NCI-H1105 treated with DMSO at 0.1 percent for 48 hours (cell line): ENCODE data around the gene PCDHGC3.
"Not testable (repeated sequence)": the region's sequence is repeated elsewhere in the genome, so short reads cannot be mapped to it uniquely, and the experiment has no call there.

Source experiments
- DNase-seq: peaks from one replicate; lab custom pipeline; 2025; lab: John Stamatoyannopoulos, UW

PCDHGC3 gene

GRCh38 chr5:141475625-141476131 lies at the start of gene PCDHGC3:
TSS of gene PCDHGC3 (plus strand) at chr5:141475966. CDS start at chr5:141476117, 151 bp downstream.
- DNase-seq = peak; percentile 80

GRCh38 chr5:141427783-141428426 lies 47.9 kb upstream of the PCDHGC3 start:
- no peak for DNase-seq

- DNase-seq = no peak
These were observed 45.2 kb upstream of the PCDHGC3 start, which contains the start of gene PCDHGA12 for GRCh38 chr5:141430332-141431113. TSS of gene PCDHGA12 (plus strand) at chr5:141430507. CDS start at chr5:141430760, 253 bp downstream.

- no peak for DNase-seq
These were observed 44.5 kb upstream of the PCDHGC3 start for GRCh38 chr5:141431286-141431685.

- not testable (repeated sequence) for DNase-seq
These were observed 43.5 kb upstream of the PCDHGC3 start for GRCh38 chr5:141432308-141432707.

GRCh38 chr5:141432726-141433125 lies 43.0 kb upstream of the PCDHGC3 start:
- not testable (repeated sequence) for DNase-seq

GRCh38 chr5:141434006-141434405 lies 41.8 kb upstream of the PCDHGC3 start:
- DNase-seq = no peak

- no peak for DNase-seq
These were observed 38.5 kb upstream of the PCDHGC3 start for GRCh38 chr5:141437221-141437620.

GRCh38 chr5:141439411-141440141 lies 36.2 kb upstream of the PCDHGC3 start:
- DNase-seq = no peak

GRCh38 chr5:141440341-141440740 lies 35.4 kb upstream of the PCDHGC3 start:
- no peak for DNase-seq

- DNase-seq = no peak
These were observed 34.1 kb upstream of the PCDHGC3 start for GRCh38 chr5:141441571-141442170.

GRCh38 chr5:141465351-141465750 lies 10.4 kb upstream of the PCDHGC3 start:
- no peak for DNase-seq

- DNase-seq = peak; percentile 26
These were observed 556 bp downstream of the PCDHGC3 start for GRCh38 chr5:141476132-141476911.

GRCh38 chr5:141477044-141477575 lies 1.3 kb downstream of the PCDHGC3 start:
- DNase-seq = no peak

GRCh38 chr5:141477815-141478214 lies 2.0 kb downstream of the PCDHGC3 start:
- no peak for DNase-seq

GRCh38 chr5:141478321-141478945 lies 2.7 kb downstream of the PCDHGC3 start:
- peak; percentile 64 for DNase-seq

- DNase-seq = no peak
These were observed 4.0 kb downstream of the PCDHGC3 start for GRCh38 chr5:141479776-141480175.

GRCh38 chr5:141483902-141484301 lies 8.1 kb downstream of the PCDHGC3 start:
- no peak for DNase-seq

- DNase-seq = no peak
These were observed 8.5 kb downstream of the PCDHGC3 start for GRCh38 chr5:141484310-141484640.

- peak; percentile 50 for DNase-seq
These were observed 9.0 kb downstream of the PCDHGC3 start, which contains the start of gene PCDHGC4 for GRCh38 chr5:141484641-141485311. TSS of gene PCDHGC4 (plus strand) at chr5:141485030. CDS start at chr5:141485174, 144 bp downstream.
